ENCODE measurements around the gene TEX53.

GRCh38 chr9:114633438-114634089, 24.0 kb downstream of the TEX53 start:
- TF ChIP-seq, protein P1, sequence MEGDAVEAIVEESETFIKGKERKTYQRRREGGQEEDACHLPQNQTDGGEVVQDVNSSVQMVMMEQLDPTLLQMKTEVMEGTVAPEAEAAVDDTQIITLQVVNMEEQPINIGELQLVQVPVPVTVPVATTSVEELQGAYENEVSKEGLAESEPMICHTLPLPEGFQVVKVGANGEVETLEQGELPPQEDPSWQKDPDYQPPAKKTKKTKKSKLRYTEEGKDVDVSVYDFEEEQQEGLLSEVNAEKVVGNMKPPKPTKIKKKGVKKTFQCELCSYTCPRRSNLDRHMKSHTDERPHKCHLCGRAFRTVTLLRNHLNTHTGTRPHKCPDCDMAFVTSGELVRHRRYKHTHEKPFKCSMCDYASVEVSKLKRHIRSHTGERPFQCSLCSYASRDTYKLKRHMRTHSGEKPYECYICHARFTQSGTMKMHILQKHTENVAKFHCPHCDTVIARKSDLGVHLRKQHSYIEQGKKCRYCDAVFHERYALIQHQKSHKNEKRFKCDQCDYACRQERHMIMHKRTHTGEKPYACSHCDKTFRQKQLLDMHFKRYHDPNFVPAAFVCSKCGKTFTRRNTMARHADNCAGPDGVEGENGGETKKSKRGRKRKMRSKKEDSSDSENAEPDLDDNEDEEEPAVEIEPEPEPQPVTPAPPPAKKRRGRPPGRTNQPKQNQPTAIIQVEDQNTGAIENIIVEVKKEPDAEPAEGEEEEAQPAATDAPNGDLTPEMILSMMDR (IDR thresholded peaks at IDR 0.05; ENCODE audit: insufficient read depth, low read length, poor library complexity, severe bottlenecking), result no peak
- no peak for TF ChIP-seq EZH2phosphoT487 (conservative IDR thresholded peaks at IDR 0.05; ENCODE audit: low read length)

Data from SU-DHL-6 (cell line).